Keratinocyte (primary cell): ENCODE results near the gene PUDP. TPM values are rescaled to one million over a fixed set of nuclear protein-coding genes. Genes with fewer than 3 reads are reported as not detected.
"Not testable (repeated sequence)": the region's sequence is repeated elsewhere in the genome, so short reads cannot be mapped to it uniquely, and the experiment has no call there.

ENCODE experiments used
- DNase-seq: peaks from one replicate; pipeline ENCODE4 v3.0.0-alpha.2; 2011; ENCODE audit warnings: low read depth, missing footprints, low spot score
- FAIRE-seq: peaks from 2 replicates; lab custom pipeline; 2011; peaks lifted over from hg19 to GRCh38; lab: Jason Lieb, UNC
- H2AFZ ChIP-seq: 2 replicates; pipeline ENCODE4 v1.6.0; 2012; ENCODE audit warnings: low read length, control low read depth, inconsistent platforms; ENCODE audit not compliant: control insufficient read depth
- H3K27ac ChIP-seq: 2 replicates; pipeline ENCODE4 v1.5.1; 2011; ENCODE audit warnings: low read length; ENCODE audit not compliant: control insufficient read depth, insufficient read depth
- H3K27me3 ChIP-seq: 3 replicates; pipeline ENCODE4 v1.6.0; 2011; ENCODE audit warnings: low read length; ENCODE audit not compliant: control insufficient read depth, insufficient read depth; ENCODE audit errors: extremely low read depth
- H3K36me3 ChIP-seq, 2 experiments: 2 replicates in 1 of 2; 3 replicates in 1 of 2; pipeline ENCODE4 v1.5.1; 2011; ENCODE audit warnings: low read length in 2 of 2, mild to moderate bottlenecking in 1 of 2; ENCODE audit not compliant: control insufficient read depth in 2 of 2, insufficient read depth in 2 of 2; ENCODE audit errors: extremely low read depth in 1 of 2
- H3K4me1 ChIP-seq: 3 replicates; pipeline ENCODE4 v1.5.1; 2011; ENCODE audit warnings: low read length; ENCODE audit not compliant: control insufficient read depth, insufficient read depth; ENCODE audit errors: extremely low read depth
- H3K4me2 ChIP-seq: 3 replicates; pipeline ENCODE4 v1.6.0; 2011; ENCODE audit warnings: low read depth, low read length; ENCODE audit not compliant: control insufficient read depth, insufficient read depth; ENCODE audit errors: extremely low read depth
- H3K4me3 ChIP-seq, 3 experiments: fragments of 200-600 bp in 1 of 3; sonication (generic) in 1 of 3; 2 replicates in 2 of 3; 3 replicates in 1 of 3; pipeline ENCODE4 v1.5.1; 2011 to 2016; ENCODE audit warnings: low read length in 3 of 3, mild to moderate bottlenecking in 3 of 3, control low read depth in 2 of 3, inconsistent platforms in 1 of 3, low read depth in 1 of 3, mixed read lengths in 1 of 3, mixed run types in 1 of 3, moderate library complexity in 1 of 3; ENCODE audit not compliant: control insufficient read depth in 2 of 3, insufficient read depth in 2 of 3; ENCODE audit errors: extremely low read depth in 1 of 3
- H3K79me2 ChIP-seq: 2 replicates; pipeline ENCODE4 v1.6.0; 2012; ENCODE audit warnings: low read length; ENCODE audit not compliant: control insufficient read depth, insufficient read depth
- H3K9ac ChIP-seq: 3 replicates; pipeline ENCODE4 v1.6.0; 2011; ENCODE audit warnings: low read length; ENCODE audit not compliant: control insufficient read depth, insufficient read depth; ENCODE audit errors: extremely low read depth
- H3K9me1 ChIP-seq: 3 replicates; pipeline ENCODE4 v1.6.0; 2011; ENCODE audit warnings: low read length; ENCODE audit not compliant: control insufficient read depth, insufficient read depth; ENCODE audit errors: extremely low read depth
- H3K9me3 ChIP-seq: 2 replicates; pipeline ENCODE4 v1.5.1; 2012; ENCODE audit warnings: low read depth, low read length; ENCODE audit not compliant: control insufficient read depth
- H4K20me1 ChIP-seq: 3 replicates; pipeline ENCODE4 v1.6.0; 2011; ENCODE audit warnings: low read length; ENCODE audit not compliant: control insufficient read depth, insufficient read depth; ENCODE audit errors: extremely low read depth
- EZH2 ChIP-seq: IDR thresholded peaks from one replicate; pipeline ENCODE4 v1.6.1; 2012; ENCODE audit warnings: inconsistent platforms, mild to moderate bottlenecking, low read length, moderate library complexity
- dilution Hi-C: fragments of 300-500 bp; cut with MboI; formaldehyde crosslinking; loops from one replicate; pipeline ENCODE4 v1.7.0; 2020; ENCODE audit warnings: low sequenced_read_pairs; ENCODE audit not compliant: extremely low pct_ligation_motif_present
- polyA plus RNA-seq, 5 experiments: library from polyadenylated mRNA; depleted of rRNA in 3 of 5; stranded (reverse) in 3 of 5; stranded (forward) in 1 of 5; unstranded in 1 of 5; fragments of >200 nt; gene quantifications; 1 replicate in 1 of 5; 2 replicates in 3 of 5; 3 replicates in 1 of 5; pipeline versions ENCODE4 v1.2.1 to v1.2.3, GENCODE V29; 2011 to 2012; ENCODE audit warnings: missing spikeins in 2 of 5, low read depth in 1 of 5, low replicate concordance in 1 of 5
- TF ChIP-seq, protein P1 (sequence below), 3 experiments: IDR thresholded peaks in 1 of 3; conservative IDR thresholded peaks in 1 of 3; optimal IDR thresholded peaks in 1 of 3; 2 replicates in 2 of 3; 3 replicates in 1 of 3; pipeline versions ENCODE3 to v1.5.1; 2011; ENCODE audit warnings: low read length in 3 of 3, mild to moderate bottlenecking in 3 of 3, moderate library complexity in 2 of 3, control low read depth in 1 of 3, inconsistent platforms in 1 of 3; ENCODE audit not compliant: insufficient read depth in 2 of 3; ENCODE audit errors: extremely low read depth in 1 of 3

Gene PUDP
- polyA plus RNA-seq, 1 donor (not counting 4 experiments of a cell fraction or from before 2014, with no cell fraction given), result 48.0 TPM

DNA sequence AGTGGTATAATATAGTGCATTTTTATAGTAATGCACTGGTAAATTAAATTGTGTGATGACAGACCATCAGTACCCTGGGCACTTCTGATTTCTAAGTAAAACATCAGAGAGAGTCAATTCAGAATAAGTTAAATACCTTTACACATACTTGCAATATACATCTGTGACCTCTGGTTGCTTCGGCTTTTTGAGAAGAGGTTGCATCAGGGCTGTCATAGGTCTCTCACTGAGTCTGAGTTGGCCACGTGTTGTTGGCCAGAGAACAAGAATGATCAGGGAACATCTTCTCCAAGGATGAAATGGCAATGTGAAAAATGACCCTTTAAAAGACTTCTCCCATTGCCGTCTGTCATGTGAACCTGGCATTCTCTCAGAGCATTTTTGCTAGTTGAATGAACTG, 36.9 kb upstream of the PUDP start:
- FAIRE-seq, result no peak
- H3K9me3 ChIP-seq, result no peaks in the 10 kb centered on the region

DNA sequence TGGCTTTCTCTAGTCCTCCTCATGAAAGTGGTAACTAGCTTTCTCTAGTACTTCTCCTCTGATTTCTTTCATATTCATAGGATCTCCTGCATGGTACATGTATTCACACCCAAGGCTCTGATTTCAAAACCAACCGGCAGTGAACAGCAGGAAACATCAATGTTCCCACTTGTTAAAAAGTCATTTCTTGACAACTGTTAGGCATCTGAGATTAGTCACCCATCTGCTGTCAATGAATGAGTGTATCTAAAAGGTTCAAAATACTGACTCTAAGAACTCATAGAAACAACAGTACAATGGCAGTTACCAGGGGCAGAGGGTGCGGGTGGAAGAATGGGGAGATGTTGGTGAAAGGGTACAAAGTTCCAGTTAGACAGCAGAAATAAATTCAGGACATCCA, 31.5 kb upstream of the PUDP start:
- no peaks in the 10 kb centered on the region for H3K9me3 ChIP-seq
- FAIRE-seq (no peak), DNase-seq (no peak)
- TF ChIP-seq, protein P1, sequence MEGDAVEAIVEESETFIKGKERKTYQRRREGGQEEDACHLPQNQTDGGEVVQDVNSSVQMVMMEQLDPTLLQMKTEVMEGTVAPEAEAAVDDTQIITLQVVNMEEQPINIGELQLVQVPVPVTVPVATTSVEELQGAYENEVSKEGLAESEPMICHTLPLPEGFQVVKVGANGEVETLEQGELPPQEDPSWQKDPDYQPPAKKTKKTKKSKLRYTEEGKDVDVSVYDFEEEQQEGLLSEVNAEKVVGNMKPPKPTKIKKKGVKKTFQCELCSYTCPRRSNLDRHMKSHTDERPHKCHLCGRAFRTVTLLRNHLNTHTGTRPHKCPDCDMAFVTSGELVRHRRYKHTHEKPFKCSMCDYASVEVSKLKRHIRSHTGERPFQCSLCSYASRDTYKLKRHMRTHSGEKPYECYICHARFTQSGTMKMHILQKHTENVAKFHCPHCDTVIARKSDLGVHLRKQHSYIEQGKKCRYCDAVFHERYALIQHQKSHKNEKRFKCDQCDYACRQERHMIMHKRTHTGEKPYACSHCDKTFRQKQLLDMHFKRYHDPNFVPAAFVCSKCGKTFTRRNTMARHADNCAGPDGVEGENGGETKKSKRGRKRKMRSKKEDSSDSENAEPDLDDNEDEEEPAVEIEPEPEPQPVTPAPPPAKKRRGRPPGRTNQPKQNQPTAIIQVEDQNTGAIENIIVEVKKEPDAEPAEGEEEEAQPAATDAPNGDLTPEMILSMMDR (optimal IDR thresholded peaks at IDR 0.05 in 1 of 3, IDR thresholded peaks at IDR 0.05 in 1 of 3, conservative IDR thresholded peaks at IDR 0.05 in 1 of 3; ENCODE audit: extremely low read depth in 1 of 3, insufficient read depth in 2 of 3, low read length in 3 of 3), result no peak
- TF ChIP-seq EZH2, result no peak
- no peak overlapping the region for H3K4me3 ChIP-seq
- no peak overlapping the region for H3K4me2 ChIP-seq
- H3K9me1 ChIP-seq, result no peaks in the 10 kb centered on the region
- no peaks in the 10 kb centered on the region for H3K4me1 ChIP-seq
- no peak overlapping the region for H2AFZ ChIP-seq
- H3K79me2 ChIP-seq, result no peaks in the 10 kb centered on the region
- H3K27me3 ChIP-seq, result no peaks in the 10 kb centered on the region
- H3K36me3 ChIP-seq, result no peaks in the 10 kb centered on the region
- no peaks in the 10 kb centered on the region for H4K20me1 ChIP-seq
- no peak overlapping the region for H3K27ac ChIP-seq
- H3K9ac ChIP-seq, result no peak overlapping the region
- dilution Hi-C loops, result no loop called here

More for the DNA sequence above, 36.9 kb upstream of the PUDP start:
- no peak overlapping the region for H3K4me3 ChIP-seq
- no peak overlapping the region for H3K4me2 ChIP-seq
- no peaks in the 10 kb centered on the region for H4K20me1 ChIP-seq
- H3K27me3 ChIP-seq, result no peaks in the 10 kb centered on the region
- no peak overlapping the region for H3K27ac ChIP-seq
- H2AFZ ChIP-seq, result no peak overlapping the region
- no peak overlapping the region for H3K9ac ChIP-seq
- dilution Hi-C loops, result no loop called here
- no peaks in the 10 kb centered on the region for H3K79me2 ChIP-seq
- TF ChIP-seq, protein P1 (optimal IDR thresholded peaks at IDR 0.05 in 1 of 3, IDR thresholded peaks at IDR 0.05 in 1 of 3, conservative IDR thresholded peaks at IDR 0.05 in 1 of 3; ENCODE audit: extremely low read depth in 1 of 3, insufficient read depth in 2 of 3, low read length in 3 of 3), result no peak
- no peaks in the 10 kb centered on the region for H3K36me3 ChIP-seq
- no peak for DNase-seq
- H3K4me1 ChIP-seq, result no peaks in the 10 kb centered on the region
- no peaks in the 10 kb centered on the region for H3K9me1 ChIP-seq

DNA sequence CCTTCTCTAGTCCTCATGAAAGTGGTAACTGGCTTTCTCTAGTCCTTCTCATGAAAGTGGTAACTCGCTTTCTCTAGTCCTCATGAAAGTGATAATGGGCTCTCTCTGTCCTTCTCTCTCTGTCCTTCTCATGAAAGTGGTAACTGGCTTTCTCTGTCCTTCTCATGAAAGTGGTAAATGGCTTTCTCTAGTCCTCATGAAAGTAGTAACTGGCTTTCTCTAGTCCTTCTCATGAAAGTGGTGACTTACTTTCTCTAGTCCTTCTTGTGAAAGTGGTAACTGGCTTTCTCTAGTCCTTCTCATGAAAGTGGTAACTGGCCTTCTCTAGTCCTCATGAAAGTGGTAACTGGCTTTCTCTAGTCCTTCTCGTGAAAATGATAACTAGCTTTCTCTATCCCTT, 30.9 kb upstream of the PUDP start:
- dilution Hi-C loops, result not testable (repeated sequence)

More for the DNA sequence above, 30.9 kb upstream of the PUDP start:
- not testable (repeated sequence) for H3K79me2 ChIP-seq, H4K20me1 ChIP-seq, H3K9me1 ChIP-seq, H3K27ac ChIP-seq, H3K4me1 ChIP-seq, H3K9ac ChIP-seq, FAIRE-seq, DNase-seq, H2AFZ ChIP-seq, H3K4me3 ChIP-seq, H3K27me3 ChIP-seq, H3K9me3 ChIP-seq, H3K36me3 ChIP-seq, H3K4me2 ChIP-seq
